NCI-H524 treated with DMSO at 0.1 percent for 48 hours (cell line): Measurements from ENCODE around the gene ADIPOQ.
A peak's percentile ranks its signal among the peaks of the same experiment; 100 is the strongest.
"Not testable (repeated sequence)": the region's sequence is repeated elsewhere in the genome, so short reads cannot be mapped to it uniquely, and the experiment has no call there.

ENCODE experiments used
- DNase-seq: peaks from one replicate; lab custom pipeline; 2025; lab: John Stamatoyannopoulos, UW

ADIPOQ gene

GRCh38 chr3:186842426-186843038, at the start of gene ADIPOQ:
ADIPOQ (plus strand) TSS chr3:186842710; CDS start chr3:186853059, 10,349 bp downstream.
- DNase-seq: no peak

GRCh38 chr3:186798239-186798874, 44.2 kb upstream of the ADIPOQ start:
- DNase-seq: no peak

GRCh38 chr3:186800285-186800684, 42.2 kb upstream of the ADIPOQ start:
- no peak for DNase-seq

GRCh38 chr3:186802701-186803100, 39.8 kb upstream of the ADIPOQ start:
- no peak for DNase-seq

GRCh38 chr3:186803447-186803846, 39.1 kb upstream of the ADIPOQ start:
- not testable (repeated sequence) for DNase-seq

GRCh38 chr3:186806089-186807055, 36.1 kb upstream of the ADIPOQ start, which contains the start of gene RFC4:
RFC4 (minus strand) TSS chr3:186806482; CDS start chr3:186804713, 1,769 bp downstream.
- peak; percentile 53 for DNase-seq

- no peak for DNase-seq
Observed at GRCh38 chr3:186807231-186807630, 35.3 kb upstream of the ADIPOQ start.

GRCh38 chr3:186810336-186810996, 32.0 kb upstream of the ADIPOQ start:
- no peak for DNase-seq

GRCh38 chr3:186811313-186811712, 31.2 kb upstream of the ADIPOQ start:
- DNase-seq: not testable (repeated sequence)

- DNase-seq: no peak
Observed at GRCh38 chr3:186814100-186814499, 28.4 kb upstream of the ADIPOQ start.

- no peak for DNase-seq
Observed at GRCh38 chr3:186815435-186815834, 27.1 kb upstream of the ADIPOQ start.

GRCh38 chr3:186818516-186818915, 24.0 kb upstream of the ADIPOQ start:
- no peak for DNase-seq

- no peak for DNase-seq
Observed at GRCh38 chr3:186818956-186819355, 23.6 kb upstream of the ADIPOQ start.

- no peak for DNase-seq
Observed at GRCh38 chr3:186821429-186822387, 20.8 kb upstream of the ADIPOQ start.

- not testable (repeated sequence) for DNase-seq
Observed at GRCh38 chr3:186822388-186822759, 20.1 kb upstream of the ADIPOQ start.

- no peak for DNase-seq
Observed at GRCh38 chr3:186823386-186823785, 19.1 kb upstream of the ADIPOQ start.

- no peak for DNase-seq
Observed at GRCh38 chr3:186824430-186825139, 17.9 kb upstream of the ADIPOQ start.

- peak; percentile 13 for DNase-seq
Observed at GRCh38 chr3:186825294-186825821, 17.2 kb upstream of the ADIPOQ start.

- DNase-seq: no peak
Observed at GRCh38 chr3:186825872-186826409, 16.6 kb upstream of the ADIPOQ start.
